HG03521 (cell line): ENCODE measurements around the gene SIMC1.
A peak's percentile ranks its signal among the peaks of the same experiment; 100 is the strongest.

Experiments used
- ATAC-seq: cut with Tn5 transposase; IDR thresholded peaks from one replicate; pipeline ENCODE4 v1.9.1; 2021; ENCODE audit warnings: mild to moderate bottlenecking, moderate library complexity; ENCODE audit not compliant: unreplicated experiment

SIMC1 gene

GRCh38 chr5:176387384-176387925, 149.2 kb downstream of the SIMC1 start:
- ATAC-seq: no peak

- ATAC-seq: no peak
Observed at GRCh38 chr5:176388003-176388443, 149.8 kb downstream of the SIMC1 start.

DNA sequence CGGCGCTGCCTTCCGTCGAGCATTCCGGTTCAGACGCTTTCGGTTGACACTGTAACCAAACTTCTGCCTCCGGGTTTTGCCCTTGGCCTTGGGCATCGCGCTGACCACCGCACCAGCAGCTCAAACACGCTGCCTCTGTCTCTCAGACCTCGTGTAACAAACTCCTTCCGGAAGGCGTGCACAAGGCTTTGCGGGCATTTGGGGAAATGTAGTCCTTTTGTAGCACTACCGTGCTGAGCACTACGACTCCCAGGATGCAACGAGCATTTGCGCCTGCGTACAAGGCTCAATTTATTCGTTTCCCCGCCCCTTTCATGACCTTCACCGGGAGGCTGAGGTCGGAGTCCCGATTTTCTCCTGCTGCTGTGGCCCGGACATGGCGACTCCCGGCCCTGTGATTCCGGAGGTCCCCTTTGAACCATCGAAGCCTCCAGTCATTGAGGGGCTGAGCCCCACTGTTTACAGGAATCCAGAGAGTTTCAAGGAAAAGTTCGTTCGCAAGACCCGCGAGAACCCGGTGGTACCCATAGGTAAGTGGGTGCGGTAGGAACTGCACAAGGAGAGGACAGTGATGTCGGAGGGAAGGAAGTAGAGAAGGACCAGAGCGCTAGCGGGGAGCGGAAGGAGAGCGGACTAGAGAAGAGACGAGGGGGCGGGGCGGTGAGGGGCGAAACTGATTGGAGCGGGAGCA, 150.4 kb downstream of the SIMC1 start, which contains the start of the genes HIGD2A and NOP16:
HIGD2A (plus strand) TSS at position 308 of the 691 bp plus-strand sequence; CDS start at position 377, 69 bp downstream.
NOP16 (minus strand) TSS at position 155 of the 691 bp plus-strand sequence; CDS start at position 96, 59 bp downstream.
- ATAC-seq: peak; percentile 85

- ATAC-seq: peak; percentile 23
Observed at GRCh38 chr5:176389135-176390123, 151.2 kb downstream of the SIMC1 start.

DNA sequence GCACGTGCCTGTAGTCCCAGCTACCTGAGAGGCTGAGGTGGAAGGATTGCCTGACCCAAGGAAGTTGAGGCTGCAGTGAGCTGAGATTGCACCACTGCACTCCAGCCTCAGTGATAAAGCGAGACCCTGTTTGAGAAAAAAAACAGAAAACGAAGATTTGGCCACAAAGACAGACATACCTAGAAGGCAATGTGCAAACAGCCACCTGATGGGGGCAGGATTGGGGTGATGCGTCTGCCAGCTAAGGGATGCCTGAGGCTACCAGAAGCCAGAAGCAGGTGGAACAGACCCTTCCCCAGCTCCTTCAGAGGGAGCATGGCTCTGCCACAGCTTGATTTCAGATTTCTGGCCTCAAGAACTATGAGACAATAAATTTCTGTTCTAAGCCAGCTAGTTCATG, 153.3 kb downstream of the SIMC1 start:
- ATAC-seq: no peak

GRCh38 chr5:176391999-176392398, 153.8 kb downstream of the SIMC1 start:
- no peak for ATAC-seq

GRCh38 chr5:176392526-176392925, 154.3 kb downstream of the SIMC1 start:
- no peak for ATAC-seq

- ATAC-seq: no peak
Observed at GRCh38 chr5:176394096-176394495, 155.9 kb downstream of the SIMC1 start.

DNA sequence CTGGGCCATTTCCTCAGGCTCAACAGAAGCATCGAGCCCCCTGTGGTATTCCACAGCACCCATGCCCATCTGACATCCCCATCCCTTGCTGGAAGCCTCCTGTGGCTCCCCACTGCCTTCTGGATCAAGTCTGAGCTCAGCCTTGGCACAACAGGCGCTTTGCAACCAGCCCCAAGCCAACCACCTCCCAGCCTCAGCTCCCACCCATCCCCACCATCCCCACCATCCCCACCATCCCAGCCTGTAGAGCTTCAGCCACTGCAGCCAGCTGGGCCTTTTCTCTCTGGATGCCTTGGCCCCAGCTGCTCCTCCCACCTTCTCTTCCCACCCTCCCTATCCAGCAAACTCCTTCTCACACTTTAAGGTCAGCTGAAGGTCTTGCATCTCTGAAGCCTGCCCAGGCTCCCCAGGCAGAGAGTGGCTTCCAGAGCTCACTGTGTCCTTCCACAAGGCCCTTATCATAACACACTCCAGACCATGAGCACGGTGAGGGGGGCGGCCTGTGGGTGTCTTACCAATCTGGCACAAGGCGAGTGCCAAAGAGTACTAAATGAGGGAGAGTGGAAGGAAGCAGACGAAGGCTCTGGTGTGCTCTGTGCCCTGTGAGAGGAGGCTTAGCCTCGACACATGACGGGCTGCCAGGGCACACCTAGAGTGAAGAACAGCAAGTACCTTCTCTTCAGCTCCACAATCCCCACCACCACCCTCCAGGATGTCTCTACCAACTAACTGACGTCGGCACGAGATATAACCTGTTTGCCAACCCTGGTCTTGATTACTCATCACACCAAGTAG, 156.9 kb downstream of the SIMC1 start:
- no peak for ATAC-seq
